G401 (cell line): ENCODE measurements around the gene TFCP2. TPM values are rescaled to one million over a fixed set of nuclear protein-coding genes. Genes with fewer than 3 reads are reported as not detected.
A peak's percentile ranks its signal among the peaks of the same experiment; 100 is the strongest.
"Not testable (repeated sequence)": the region's sequence is repeated elsewhere in the genome, so short reads cannot be mapped to it uniquely, and the experiment has no call there.

Experiments used
- DNase-seq: peaks from one replicate; pipeline ENCODE4 v3.0.0-alpha.2; 2015; ENCODE audit warnings: low spot score
- in situ Hi-C: cut with HindIII; loops from 2 replicates; pipeline ENCODE4 v1.10.0; 2016; ENCODE audit warnings: low sequenced_read_pairs, mixed read lengths
- total RNA-seq: library from RNA; depleted of rRNA; stranded (reverse); fragments of >200 nt; shearing (Covaris generic); gene quantifications from 2 replicates; pipeline ENCODE4 v1.2.3, GENCODE V29; 2014

Gene TFCP2
- total RNA-seq, 1 experiment from 2014 or later = 46.8 TPM

- DNase-seq = no peak
- in situ Hi-C loops = no loop called here
Measured at GRCh38 chr12:51090705-51091229, 82.2 kb downstream of the TFCP2 start.

DNA sequence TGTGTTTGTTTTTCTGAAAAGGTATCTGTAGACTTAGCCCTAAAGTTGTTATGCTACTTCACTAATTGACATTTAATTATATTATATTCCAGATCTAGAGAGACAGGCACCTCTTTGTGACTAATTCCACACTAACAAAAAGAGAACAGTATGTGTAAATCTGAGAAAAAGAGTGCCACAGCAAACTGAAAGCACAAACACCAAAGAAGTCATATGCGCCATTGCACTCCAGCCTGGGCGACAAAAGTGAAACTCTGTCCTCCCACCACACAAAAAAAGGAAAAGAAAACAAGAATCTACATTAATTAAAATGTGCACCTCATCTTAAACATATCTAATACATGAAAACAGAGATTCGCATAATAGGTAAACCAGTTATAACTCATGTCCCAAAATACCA is 85.1 kb downstream of the TFCP2 start:
- DNase-seq = no peak
- in situ Hi-C loops = no loop called here

DNA sequence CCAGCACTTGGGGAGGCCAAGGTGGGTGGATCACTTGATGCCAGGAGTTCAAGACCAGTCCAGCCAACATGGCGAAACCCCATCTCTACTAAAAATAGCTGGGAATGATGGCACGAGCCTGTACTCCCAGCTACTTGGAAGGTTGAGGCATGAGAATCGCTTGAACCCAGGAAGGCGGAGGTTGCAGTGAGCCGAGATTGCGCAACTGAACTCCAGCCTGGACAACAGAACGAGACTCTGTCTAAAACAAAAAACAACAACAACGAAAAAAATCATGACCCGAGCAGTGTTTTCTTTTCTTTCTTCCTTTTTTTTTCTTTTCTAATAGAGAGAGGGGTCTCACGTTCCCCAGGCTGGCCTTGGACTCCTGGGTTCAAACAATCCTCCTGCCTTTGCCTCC is 86.0 kb downstream of the TFCP2 start:
- in situ Hi-C loops = no loop called here
- no peak for DNase-seq

GRCh38 chr12:51085757-51086156 is 87.2 kb downstream of the TFCP2 start:
- in situ Hi-C loops = no loop called here
- no peak for DNase-seq

- in situ Hi-C loops = no loop called here
- peak; percentile 97 for DNase-seq
Measured at GRCh38 chr12:51083126-51083833, 89.7 kb downstream of the TFCP2 start, which contains the start of gene CSRNP2. Gene CSRNP2 (minus strand): TSS chr12:51083596. CDS start chr12:51076561, 7,035 bp downstream.

- DNase-seq = peak; percentile 64
- in situ Hi-C loops = no loop called here
Measured at GRCh38 chr12:51082561-51083125, 90.3 kb downstream of the TFCP2 start.

GRCh38 chr12:51081421-51081820 is 91.5 kb downstream of the TFCP2 start:
- in situ Hi-C loops = no loop called here
- DNase-seq = no peak

DNA sequence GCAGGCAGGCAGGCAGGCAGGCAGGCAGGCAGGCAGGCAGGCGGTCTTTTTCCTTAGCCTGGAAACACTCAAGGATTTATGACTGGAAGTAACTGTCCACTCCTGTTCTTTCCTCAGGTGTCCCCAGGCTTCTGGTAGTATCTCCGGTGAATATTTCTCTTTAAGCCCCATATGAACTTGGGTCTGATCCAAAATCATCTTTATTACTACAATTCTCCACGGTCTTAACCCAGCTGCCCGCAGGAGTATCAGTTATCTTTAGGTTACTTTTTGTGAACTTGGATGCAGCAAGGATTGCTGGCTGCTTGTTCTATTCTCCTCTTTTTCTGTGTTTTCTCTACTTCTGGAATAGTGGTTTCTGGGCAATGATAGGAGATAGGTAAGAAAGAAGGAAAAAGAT is 92.8 kb downstream of the TFCP2 start:
- peak; percentile 12 for DNase-seq
- in situ Hi-C loops = no loop called here

DNA sequence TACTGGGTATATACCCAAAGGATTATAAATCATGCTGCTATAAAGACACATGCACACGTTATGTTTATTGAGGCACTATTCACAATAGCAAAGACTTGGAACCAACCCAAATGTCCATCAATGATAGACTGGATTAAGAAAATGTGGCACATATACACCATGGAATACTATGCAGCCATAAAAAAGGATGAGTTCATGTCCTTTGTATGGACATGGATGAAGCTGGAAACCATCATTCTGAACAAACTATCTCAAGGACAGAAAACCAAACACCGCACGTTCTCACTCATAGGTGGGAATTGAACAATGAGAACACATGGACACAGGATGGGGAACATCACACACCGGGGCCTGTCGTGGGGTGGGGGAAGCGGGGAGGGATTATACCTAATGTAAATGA is 94.1 kb downstream of the TFCP2 start:
- in situ Hi-C loops, DNase-seq: not testable (repeated sequence)

- in situ Hi-C loops = not testable (repeated sequence)
Measured at GRCh38 chr12:51078346-51078745, 94.6 kb downstream of the TFCP2 start.

DNA sequence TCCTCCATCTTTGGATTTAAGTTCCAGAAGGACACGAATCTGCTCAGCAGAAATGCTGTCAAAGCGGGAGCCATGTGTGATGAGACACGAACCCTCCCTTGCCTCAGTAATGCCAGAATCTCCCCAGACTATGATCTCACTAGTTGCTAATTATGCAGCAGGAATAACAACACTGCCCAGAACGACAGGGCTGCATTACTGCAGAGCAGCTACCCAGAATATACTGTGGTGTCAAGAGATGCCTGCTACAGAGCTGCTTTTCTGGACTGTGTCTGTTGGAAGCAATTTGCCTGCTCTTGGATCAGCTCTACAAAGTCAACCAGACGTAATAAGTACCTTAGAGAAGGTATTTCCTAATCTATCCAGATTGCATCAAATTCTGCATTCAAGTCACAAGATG is 95.0 kb downstream of the TFCP2 start:
- in situ Hi-C loops = no loop called here
- DNase-seq = peak; percentile 49

More at GRCh38 chr12:51078346-51078745, 94.6 kb downstream of the TFCP2 start:
- DNase-seq = not testable (repeated sequence)

GRCh38 chr12:51076236-51076930 is 96.6 kb downstream of the TFCP2 start:
- in situ Hi-C loops = no loop called here

DNA sequence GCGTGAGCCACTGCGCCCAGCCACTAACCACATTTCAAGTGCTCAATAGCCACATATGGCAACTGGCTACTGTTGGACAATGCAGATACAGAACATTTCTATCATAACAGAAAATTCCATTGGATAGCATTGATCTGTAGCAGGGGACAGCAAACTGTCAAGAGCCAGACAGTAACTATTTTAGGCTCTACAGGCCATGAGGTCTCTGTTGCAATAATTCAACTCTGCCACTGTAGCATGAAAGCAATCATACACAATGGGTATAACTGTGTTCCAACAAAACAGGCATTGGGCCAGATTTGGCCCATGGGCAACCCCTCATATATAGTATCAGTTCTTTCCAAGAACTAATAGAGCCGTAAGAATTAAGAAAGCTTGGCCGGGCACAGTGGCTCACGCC is 97.5 kb downstream of the TFCP2 start:
- in situ Hi-C loops = no loop called here
- no peak for DNase-seq

More at GRCh38 chr12:51076236-51076930, 96.6 kb downstream of the TFCP2 start:
- no peak for DNase-seq

GRCh38 chr12:51071663-51072062 is 101.3 kb downstream of the TFCP2 start:
- in situ Hi-C loops = no loop called here
- no peak for DNase-seq

GRCh38 chr12:51070004-51070403 is 102.9 kb downstream of the TFCP2 start:
- in situ Hi-C loops = no loop called here
- DNase-seq = no peak

DNA sequence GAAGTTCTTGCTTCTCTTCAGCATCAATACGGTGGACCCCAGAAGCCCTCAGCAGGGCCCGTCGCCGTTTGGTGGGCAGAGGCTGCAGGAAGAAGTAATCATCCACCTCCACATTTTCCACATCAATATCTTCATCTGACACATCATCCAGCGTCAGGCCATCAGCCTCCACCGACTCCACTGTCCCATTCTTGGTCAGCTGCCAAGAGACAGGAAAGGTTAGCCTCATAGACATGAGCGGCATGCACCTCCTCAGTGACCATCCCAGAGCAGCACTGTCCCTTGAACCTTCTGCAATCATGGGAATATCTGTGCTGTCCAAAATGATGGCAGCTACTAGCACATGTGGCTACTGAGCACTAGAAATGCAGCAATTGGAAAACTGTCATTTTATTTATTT is 105.2 kb downstream of the TFCP2 start:
- no peak for DNase-seq
- in situ Hi-C loops = no loop called here

DNA sequence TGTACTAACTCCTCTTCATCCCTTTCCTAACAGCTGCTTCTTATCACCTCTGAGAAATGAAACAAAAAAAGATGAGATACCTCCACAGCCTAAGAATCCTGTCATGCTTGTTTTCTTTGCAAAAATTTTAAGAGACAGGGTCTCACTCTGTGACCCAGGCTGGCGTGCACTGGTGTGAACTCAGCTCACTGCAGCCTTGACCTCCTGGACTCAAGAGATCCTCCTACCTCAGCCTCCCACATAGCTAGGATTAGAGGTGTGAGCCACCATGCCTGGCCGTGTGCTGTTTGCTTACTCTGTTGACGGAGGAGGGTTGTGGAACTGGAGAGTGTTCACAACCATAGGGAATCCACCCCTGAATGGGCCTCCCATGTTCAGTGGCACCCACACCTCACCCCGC is 105.7 kb downstream of the TFCP2 start:
- in situ Hi-C loops = no loop called here

GRCh38 chr12:51065530-51065929 is 107.4 kb downstream of the TFCP2 start:
- in situ Hi-C loops = no loop called here
- no peak for DNase-seq

More for the DNA sequence above, 105.7 kb downstream of the TFCP2 start:
- DNase-seq = no peak

GRCh38 chr12:51062631-51063397 is 110.1 kb downstream of the TFCP2 start:
- no peak for DNase-seq
- in situ Hi-C loops = no loop called here
